Left renal cortex interstitium (tissue), 4 donors: ENCODE results near the gene EFHB. TPM values are rescaled to one million over a fixed set of nuclear protein-coding genes. Genes with fewer than 3 reads are reported as not detected.
"Not testable (repeated sequence)": the region's sequence is repeated elsewhere in the genome, so short reads cannot be mapped to it uniquely, and the experiment has no call there.

Source experiments
- DNase-seq, 4 donors: peaks; one replicate each; pipeline ENCODE4 v3.0.0-alpha.2; 2013; ENCODE audit warnings: low read depth in 4 of 4, low spot score in 2 of 4, missing footprints in 1 of 4
- polyA plus RNA-seq, 4 donors: library from polyadenylated mRNA; unstranded; fragments of 120-200 nt; gene quantifications; one replicate each; pipeline ENCODE4 v1.2.1, GENCODE V29; 2013; ENCODE audit not compliant: insufficient read length in 4 of 4

The EFHB gene, protein sequence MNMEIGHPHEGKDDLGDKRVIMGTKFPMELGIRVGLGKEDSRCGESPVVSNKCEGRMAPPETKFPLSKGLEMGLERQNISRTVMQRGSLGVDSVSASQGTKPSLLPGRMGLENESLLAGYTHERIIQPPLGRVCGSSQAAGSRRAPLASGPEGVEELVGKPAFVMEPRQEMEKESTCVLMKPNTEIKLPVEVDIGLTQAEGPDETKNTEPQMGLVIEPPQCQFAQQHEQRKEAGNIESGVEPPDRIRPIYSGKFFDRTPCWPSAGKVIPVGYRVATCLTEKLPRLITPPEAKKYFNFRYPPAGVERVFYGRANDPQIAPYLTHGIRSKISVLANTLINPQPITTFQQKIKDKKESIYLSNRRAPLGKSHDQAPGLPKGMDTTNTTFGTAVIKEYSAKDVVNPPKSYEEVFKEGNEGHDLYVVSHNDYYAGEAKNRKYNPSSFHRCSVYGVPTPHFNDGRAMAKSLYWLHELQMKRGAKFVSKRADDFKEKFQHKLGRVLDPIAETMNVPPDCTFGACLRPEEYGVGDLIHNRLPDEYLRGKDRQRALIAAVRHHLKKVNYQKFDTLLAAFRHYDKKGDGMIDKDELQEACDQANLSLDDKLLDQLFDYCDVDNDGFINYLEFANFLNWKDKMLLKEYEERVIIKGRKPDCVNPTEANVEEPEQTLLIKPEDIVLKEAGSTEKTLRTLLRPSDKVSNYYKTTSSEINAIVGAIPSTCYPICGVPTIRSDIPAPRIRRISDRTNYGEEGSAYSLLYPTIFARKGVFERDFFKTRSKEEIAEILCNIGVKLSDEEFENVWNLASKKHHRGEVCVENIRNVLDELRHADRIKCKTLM
- polyA plus RNA-seq, result 1 to 10 TPM; 1.0 to 8.6 (median 3.7) TPM

DNA sequence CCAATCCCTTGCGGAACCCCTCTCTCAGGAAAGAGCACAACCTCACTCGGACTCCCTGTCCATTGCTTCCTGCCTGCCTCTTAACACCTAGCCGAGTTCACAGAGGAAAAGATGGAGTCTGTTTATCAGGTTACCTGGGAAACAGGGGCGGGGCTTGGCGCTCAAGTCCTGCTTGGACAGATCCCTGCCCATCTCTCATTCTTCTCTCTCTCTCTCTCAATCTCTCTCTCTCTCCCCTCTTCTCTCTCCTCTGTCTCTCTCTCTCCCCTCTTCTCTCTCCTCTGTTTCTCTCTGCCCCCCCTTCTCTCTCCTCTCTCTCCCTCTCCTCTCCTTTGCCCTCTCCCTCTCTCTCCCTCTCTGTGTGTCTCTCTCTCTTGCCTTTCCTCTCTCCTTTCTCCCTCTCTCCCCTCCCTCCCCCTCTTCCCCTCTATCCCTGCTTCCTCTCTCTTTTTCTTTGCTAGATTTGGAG lies at the start of gene EFHB:
EFHB (minus strand) TSS at position 120 of the 469 bp plus-strand sequence. CDS start 199 bp downstream, outside the sequence.
- peak in 1 of 4 donors; percentile 16 for DNase-seq

DNA sequence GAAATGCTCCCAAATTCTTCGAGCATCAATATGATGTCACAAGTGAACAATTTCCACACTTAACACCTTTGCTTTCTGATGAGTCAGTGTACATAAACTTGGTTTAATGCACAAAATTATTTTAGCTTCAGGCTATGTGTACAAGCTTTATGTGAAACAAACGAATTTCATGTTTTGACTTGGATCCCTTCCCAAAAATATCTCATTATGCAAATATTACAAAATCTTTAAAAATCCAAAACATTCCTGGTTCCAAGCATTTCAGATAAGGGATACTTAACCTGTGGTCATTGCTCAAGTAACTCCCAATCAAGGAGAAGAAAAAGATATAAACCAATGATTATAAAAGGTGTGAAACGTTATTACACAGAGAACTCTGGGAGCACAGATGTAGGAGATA lies 38.0 kb upstream of the EFHB start:
- DNase-seq, result no peak

DNA sequence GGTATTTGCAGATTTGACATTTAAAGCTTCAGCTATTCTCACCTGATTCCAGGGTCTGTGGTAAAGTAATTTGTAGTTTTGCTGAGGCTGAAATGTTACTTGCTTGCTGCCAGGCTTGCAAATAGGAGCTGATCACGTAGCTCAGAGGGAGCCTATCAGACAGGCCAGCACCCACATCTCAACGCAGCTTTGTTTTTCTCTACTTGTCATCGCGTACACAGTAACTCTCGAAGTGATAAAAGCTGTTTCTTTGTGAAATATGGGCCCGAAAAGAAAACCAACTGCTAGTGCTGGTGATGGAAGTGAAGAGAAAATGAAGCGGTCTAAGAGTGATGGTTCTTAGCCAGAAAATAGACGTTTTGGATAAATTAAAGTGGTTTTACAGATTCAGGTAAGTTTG lies 36.3 kb upstream of the EFHB start:
- DNase-seq, result no peak

DNA sequence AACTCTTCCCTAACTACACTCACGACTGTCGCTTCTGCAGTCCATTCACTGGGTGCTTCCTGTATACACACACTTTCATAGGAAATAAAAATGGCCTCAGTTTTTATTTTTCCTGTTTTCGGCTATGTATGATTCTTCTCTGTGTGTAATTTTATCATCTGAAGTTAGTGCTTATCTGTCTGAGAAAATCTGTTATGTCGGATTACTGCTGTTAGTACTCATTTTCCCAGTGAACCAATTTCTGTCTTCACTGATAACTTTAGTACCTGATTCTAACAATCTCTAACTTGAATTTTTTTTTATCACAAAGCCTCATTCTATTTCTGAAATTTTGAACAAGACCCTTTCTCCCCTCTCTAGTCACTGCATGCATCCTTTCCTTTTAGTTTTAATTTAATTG lies 33.8 kb upstream of the EFHB start:
- DNase-seq, result no peak

DNA sequence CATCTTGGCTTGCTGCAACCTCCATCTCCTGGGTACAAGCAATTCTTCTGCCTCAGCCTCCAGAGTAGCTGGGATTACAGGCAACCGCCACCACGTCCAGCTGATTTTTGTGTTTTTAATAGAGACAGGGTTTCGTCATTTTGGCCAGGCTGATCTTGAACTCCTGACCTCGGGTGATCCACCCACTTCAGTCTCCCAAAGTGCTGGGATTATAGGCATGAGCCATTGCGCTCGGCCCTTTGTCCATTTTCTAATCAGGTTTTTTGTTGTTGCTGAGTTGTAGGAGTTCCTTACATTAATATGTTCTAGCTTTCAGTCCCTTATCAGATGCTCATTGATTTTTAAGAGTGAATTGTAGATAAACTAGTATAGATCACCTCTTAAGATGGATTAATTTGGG lies 33.2 kb upstream of the EFHB start:
- DNase-seq, result no peak

DNA sequence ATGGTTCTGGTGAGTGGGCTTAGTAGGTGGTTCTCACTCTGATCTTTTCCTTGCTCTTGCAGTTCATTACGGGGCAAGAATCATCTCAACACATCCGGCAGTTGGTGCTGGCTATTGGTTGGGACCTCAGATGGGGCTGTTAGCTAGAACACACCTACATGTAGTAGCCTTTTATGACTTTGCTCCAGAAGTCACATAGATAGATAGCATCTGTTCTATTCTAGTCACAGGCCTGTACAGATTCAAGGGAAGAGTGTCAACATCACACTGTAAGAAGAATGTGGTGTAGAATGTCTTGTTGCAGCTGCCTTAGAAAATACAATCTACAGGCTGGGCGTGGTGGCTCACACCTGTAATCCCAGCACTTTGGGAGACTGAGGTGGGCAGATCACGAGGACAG lies 27.9 kb upstream of the EFHB start:
- DNase-seq, result no peak

DNA sequence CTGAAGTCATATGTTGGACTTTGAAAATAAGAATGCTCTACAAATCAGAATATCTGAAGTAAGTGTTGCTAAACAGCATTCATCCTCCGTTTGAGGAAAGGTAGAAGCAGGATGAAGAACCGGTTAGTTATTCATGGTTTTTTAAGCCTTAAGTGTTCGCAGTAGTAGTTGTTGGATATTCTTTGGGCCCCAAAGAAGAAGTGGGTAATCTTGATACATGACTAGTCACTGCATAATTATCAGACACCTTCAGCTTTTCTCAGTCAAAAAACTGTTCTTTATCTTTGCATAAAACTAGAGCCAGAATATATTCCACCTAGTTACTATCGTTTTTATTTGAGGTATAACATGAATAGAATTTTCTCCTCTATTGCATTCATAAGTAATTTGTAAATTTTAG lies 26.7 kb upstream of the EFHB start:
- no peak for DNase-seq

DNA sequence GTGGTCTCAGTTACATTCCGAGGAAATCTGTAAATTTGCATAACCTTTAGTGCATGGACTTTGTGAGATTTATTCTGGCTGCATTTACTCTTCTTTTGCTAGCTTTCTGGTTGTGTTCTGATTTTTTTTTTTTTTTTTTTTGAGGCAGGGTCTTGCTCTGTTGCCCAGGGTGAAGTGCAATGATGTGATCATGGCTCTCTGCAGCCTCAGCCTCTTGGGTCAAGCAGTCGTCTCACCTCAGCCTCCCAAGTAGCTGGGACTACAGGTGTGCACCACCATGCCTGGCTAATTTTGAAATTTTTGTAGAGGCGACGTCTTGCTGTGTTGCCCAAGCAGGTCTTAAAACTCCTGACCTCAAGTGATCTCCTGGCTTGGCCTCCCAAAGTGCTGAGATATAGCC lies 25.5 kb upstream of the EFHB start:
- no peak for DNase-seq

DNA sequence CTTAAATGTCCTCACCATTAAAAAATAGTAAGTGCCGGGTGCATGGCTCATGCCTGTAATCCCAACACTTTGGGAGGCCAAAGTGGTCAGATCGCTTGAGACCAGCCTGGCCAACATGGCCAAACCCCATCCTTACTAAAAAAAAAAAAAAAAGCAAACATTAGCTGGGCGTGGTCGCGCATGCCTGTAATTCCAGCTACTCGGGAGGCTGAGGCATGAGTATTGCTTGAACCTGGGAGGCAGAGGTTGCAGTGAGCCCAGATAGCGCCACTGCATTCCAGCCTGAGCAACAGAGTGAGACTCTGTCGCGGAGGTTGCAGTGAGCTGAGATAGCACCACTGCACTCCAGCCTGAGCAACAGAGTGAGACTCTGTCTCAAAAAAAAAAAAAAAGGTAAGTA lies 23.3 kb upstream of the EFHB start:
- not testable (repeated sequence) for DNase-seq

DNA sequence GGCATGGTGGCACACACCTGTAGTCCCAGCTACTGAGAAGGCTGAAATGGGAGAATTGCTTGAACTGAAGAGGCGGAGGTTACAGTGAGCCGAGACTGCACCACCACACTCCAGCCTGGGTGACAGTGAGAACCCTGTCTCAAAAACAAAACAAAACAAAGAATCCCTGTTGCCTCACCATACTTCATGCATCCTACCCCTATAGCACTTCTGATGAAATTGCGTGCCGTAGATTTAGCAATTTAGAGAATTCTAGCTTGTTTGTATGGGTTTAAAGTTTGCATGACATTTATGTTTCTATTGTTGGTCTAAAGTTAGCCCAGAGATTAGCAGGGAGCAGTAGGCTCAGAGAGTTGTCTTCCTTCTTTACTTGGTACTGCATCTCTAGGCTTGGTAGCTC lies 20.7 kb upstream of the EFHB start:
- DNase-seq, result no peak

DNA sequence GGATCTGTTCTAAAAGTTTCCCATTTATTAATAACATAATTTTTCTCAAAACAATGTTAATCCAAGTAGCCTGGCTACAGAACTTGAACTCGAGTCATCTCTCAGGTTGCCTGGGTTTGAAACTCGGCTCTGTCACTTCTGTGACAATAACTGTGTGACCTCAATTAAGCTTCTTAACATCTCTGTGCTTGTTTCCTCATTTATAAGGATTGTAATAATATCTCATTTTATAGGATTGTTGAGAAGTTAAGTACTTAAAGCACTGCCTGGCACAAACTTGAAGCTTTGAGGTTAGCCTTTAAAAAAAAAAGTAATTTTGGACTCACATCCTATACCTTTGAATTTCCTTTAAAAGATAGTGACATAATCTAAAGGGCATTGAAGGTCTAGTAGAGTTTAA lies 16.3 kb upstream of the EFHB start:
- DNase-seq, result no peak

DNA sequence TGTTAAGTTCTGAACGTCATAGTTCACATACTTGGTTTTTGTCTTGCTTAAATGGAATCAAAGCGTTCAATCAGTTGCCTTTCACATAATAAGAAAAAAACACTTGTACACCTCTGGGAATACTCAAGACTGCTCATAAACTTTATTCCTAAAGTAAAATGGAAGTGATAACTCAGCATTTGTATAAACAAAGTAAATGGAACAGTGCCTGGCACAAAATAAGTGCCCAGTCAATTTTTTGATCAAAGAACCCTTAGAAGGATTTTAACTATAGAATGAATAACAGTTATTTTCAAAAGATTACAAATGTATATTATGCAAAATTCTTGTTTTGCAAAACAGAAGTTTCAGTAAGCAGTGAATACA lies 14.2 kb upstream of the EFHB start:
- no peak for DNase-seq

DNA sequence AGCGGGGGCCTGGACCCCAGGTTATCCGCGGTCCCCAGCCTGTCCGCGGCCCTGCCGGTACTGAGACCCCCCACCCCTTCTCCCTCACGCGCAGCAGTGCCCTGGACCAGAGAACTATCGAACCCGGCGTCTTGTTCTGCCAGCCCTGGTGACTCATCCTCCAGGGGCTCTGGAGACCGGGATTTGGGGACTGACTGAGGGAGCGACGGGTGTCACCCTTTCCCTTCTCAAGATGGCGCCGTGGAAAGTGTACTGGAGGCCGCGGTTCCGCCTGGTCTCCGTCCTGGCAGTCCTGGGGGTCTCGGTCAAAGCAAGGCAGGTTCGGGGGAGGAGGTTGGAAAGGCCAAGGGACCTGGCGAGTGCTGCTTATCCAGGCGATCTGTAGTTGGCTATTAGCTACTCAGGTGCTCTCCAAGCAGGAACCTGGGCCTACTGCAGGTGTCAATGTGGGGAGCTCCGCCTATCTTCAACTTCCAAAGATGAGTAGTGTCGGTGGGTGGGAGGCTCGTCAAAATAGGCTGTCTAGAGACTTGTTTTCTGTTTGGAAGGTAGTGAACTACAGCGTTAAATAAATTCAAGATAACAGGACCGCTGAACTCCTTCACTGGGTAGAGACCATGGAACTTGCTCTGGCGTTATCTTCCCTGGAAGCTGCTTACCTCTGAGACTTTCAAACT lies 13.7 kb upstream of the EFHB start:
- DNase-seq, result peak; percentile 28 to 65 (median 55)

DNA sequence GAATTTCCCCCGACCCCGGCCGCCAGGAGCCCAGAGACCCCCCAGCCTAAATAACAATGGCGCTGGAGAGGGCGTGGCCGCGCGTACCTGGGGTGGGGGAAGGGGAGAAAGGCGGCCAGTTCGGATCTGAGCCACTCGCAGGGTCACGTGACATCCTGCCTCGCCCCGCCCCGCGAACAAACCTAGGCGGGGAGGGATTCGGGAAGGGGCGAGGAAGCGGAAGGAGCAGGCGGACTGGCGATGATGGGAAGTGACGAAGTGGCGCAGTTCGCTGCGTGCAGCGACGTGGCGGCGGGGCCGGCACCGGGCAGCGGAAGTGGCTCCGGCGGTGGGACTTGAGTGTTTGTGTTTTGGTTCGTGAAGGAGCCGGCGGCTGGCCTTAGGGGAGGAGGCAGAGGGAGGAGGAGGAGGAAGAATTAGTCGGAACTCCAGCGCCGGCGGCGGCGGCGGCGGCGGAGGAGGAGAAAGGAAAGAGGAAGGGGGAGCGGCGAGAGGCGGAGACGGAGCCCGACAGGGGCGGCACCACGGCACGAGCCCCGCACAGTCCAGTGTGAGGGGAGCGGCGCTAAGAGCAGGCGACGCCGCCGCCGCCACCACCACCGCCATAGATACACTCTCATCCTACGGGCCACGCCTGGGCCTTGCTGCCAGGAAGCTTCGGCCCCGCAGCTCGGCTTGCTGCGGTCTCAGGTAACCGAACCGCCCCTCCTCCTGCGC lies 13.0 kb upstream of the EFHB start, which contains the start of gene RAB5A:
RAB5A (plus strand) TSS at position 266 of the 717 bp plus-strand sequence. CDS start 3,802 bp downstream, outside the sequence.
- DNase-seq, result peak; percentile 81 to 96 (median 94)

DNA sequence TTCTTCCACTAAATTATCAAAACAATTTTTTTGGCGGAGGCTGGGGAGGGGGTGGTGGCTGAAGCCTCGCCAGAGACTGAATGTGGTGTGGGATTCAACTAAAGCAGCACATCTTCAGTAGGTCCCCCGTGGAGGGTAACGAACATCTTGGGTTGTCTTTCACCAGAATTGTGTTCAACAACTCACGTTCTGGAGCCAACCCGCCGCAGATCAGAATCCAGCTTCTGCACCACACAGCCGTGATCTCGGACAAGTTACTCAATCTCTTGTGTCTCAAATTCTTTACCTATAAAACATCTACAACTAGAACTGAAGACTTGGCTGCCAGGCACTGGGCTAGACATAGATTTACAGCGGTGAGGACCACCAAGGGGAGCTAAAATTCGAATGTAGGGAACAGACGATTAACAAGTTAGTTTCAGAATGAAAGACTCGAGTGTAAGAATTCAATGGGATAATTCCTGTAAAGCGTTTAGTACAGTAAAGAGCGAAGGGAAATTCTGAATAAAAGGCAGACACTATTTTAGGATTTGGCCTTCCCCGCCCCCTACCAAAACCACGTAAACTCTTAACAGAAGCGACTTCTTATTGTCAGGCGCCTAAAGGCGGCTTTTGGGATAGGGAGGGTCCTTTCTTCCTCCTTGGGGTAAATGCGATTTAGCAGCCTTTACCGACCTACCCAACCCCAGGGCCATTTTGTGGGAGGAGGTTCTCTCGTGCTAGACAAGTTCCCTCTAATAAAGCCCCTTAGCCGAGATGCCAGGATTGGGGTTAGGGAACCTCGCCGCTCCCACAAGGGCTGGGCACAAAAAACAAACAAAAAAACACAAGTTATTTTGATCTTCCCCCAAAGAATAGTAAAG lies 12.2 kb upstream of the EFHB start:
- peak in 1 of 4 donors; percentile 18 for DNase-seq

DNA sequence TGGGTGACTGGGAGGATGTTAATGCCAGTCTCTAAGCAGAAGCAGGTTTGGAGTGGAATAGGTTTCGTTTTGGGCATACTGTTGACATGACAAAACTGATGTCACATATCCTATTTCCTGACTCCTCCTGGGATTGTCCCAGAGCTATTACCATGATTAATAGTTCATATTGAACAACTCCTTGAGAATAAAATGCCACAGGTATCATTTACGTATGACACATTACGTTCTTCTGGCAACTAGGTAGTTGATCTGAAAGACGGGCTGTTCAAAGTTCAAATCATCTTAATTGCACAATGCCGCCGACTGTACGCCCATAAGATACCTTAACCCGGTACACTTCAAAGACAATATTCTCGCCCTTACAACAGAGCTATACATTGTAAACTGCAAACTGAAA lies 11.5 kb upstream of the EFHB start:
- no peak for DNase-seq

DNA sequence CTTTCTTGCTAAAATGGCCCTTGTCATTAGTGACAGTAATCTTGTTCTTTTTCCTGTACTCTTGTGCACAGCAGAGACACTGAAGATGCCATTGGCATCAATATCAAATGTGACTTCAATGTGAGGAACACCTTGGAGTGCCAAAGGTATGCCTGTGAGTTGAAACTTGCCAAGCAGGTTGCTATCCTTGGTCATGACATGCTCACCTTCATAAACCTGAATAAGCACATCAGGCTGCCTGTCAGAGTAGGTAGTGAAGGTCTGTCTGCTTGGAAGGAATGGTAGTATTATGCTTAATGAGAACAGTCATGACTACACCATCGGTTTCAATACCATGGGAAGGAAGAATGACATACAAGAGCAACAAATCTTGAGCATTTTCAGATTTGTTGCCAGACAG lies 6.6 kb upstream of the EFHB start:
- DNase-seq, result no peak

DNA sequence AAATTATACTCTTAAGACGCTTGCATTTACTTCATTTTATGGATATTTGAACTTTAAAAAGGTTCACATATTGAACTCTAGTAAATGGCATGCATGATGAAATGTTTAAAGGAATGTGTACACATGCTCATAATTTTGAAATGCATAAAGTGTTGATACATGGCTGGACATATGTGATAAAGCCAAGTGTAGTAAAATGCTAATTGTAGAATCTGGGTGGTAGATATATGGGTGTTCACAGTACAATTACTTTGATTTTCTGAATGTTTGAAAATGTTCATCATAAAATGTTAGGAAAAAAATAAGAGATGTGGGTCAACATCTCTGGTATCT lies 4.2 kb upstream of the EFHB start:
- DNase-seq, result no peak

DNA sequence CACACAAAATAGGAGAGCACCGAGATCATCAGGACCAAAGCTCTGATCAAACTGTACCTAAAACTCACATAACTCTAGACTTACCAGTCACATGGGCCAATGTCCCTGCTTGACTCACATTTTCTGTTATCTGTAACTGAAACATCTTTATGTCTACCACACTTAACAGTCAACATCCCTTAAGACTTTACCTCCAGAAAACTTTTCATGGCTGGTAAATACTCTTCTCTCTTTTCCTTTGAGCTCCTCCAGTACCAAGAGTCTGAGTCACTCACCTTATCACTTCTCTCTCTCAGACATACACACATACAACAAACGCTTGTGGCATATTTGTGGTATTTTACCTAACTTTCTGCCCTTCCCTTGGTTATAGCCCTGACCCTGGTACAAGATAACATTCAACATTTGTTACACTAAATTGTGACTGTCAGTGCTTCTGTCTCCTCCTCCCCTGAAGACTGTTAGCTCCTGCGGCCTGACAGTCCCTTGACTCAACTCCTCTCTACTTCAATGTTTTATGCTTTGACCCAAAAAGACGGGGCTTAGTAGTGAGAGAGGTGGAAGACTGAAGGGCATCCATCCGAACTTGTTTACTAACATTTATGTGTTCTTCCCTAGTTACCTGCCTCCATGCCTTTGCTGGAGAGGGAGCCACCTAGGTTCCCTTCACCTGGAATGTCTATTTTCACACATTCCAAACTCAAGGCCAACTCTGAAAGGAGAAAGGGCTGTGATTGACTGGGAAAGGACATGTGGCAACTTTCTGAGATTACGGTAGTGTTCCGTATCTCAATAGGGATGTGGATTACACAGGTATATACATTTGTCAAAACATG lies 3.7 kb upstream of the EFHB start:
- no peak for DNase-seq
